H1 (cell line): ENCODE measurements around the gene ARHGEF19.

Source experiments
- CTCF ChIP-seq, 3 experiments: IDR thresholded peaks; 1 replicate in 2 of 3; 2 replicates in 1 of 3; pipeline versions ENCODE4 v1.5.1 to v1.6.1; 2011; ENCODE audit warnings: low read length in 3 of 3, mild to moderate bottlenecking in 3 of 3, inconsistent platforms in 2 of 3, low read depth in 1 of 3, moderate library complexity in 1 of 3; ENCODE audit not compliant: insufficient read depth in 1 of 3; ENCODE audit errors: control extremely low read depth in 1 of 3
- TF ChIP-seq, protein P1 (sequence below): IDR thresholded peaks from 2 replicates; pipeline ENCODE4 v1.6.1; 2011; ENCODE audit warnings: low read length, improper control_type of control experiment

- TF ChIP-seq, protein P1, sequence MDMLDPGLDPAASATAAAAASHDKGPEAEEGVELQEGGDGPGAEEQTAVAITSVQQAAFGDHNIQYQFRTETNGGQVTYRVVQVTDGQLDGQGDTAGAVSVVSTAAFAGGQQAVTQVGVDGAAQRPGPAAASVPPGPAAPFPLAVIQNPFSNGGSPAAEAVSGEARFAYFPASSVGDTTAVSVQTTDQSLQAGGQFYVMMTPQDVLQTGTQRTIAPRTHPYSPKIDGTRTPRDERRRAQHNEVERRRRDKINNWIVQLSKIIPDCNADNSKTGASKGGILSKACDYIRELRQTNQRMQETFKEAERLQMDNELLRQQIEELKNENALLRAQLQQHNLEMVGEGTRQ, result no peak
- no peak for TF ChIP-seq CTCF (IDR thresholded peaks at IDR 0.05; ENCODE audit: control extremely low read depth in 1 of 3, insufficient read depth in 1 of 3, low read depth in 1 of 3, low read length in 3 of 3)
These were observed 45.5 kb upstream of the ARHGEF19 start for GRCh38 chr1:16257968-16258367.
